ENCODE data around the gene LAD1. TPM values are rescaled to one million over a fixed set of nuclear protein-coding genes. Genes with fewer than 3 reads are reported as not detected.

The LAD1 gene
- total RNA-seq, 1 donor from 2014 or later: not detected

GRCh38 chr1:201426479-201427310 lies 27.6 kb upstream of the LAD1 start:
- intact Hi-C loops (cut with micrococcal nuclease): no loop called here
- Mint-ChIP-seq H3K27me3 (ENCODE audit: insufficient read depth) (peaks cover 8% of the 10 kb centered on the region), H3K36me3 (ENCODE audit: low read depth) (no peaks in the 10 kb centered on the region), H3K4me3 (no peak overlapping the region), H3K4me1 (ENCODE audit: low read depth) (no peaks in the 10 kb centered on the region), H3K9me3 (no peaks in the 10 kb centered on the region), H3K27ac (no peak overlapping the region)
- no peak for DNase-seq (ENCODE audit: low spot score)

GRCh38 chr1:201424146-201424545 lies 25.0 kb upstream of the LAD1 start:
- H3K4me3 Mint-ChIP-seq: no peak overlapping the region
- intact Hi-C loops (cut with micrococcal nuclease): no loop called here

GRCh38 chr1:201423655-201424054 lies 24.5 kb upstream of the LAD1 start:
- H3K36me3 Mint-ChIP-seq (ENCODE audit: low read depth): no peaks in the 10 kb centered on the region
- H3K27me3 Mint-ChIP-seq (ENCODE audit: insufficient read depth): peaks cover 3% of the 10 kb centered on the region
- no peak for DNase-seq (ENCODE audit: low spot score)
- intact Hi-C loops (cut with micrococcal nuclease): no loop called here
- H3K9me3 Mint-ChIP-seq: no peaks in the 10 kb centered on the region
- H3K4me3 Mint-ChIP-seq: no peak overlapping the region
- no peaks in the 10 kb centered on the region for H3K4me1 Mint-ChIP-seq (ENCODE audit: low read depth)
- no peak overlapping the region for H3K27ac Mint-ChIP-seq

More at GRCh38 chr1:201424146-201424545, 25.0 kb upstream of the LAD1 start:
- H3K27me3 Mint-ChIP-seq (ENCODE audit: insufficient read depth): peaks cover 3% of the 10 kb centered on the region
- no peak for DNase-seq (ENCODE audit: low spot score)
- H3K9me3 Mint-ChIP-seq: no peaks in the 10 kb centered on the region
- H3K4me1 Mint-ChIP-seq (ENCODE audit: low read depth): no peaks in the 10 kb centered on the region
- H3K27ac Mint-ChIP-seq: no peak overlapping the region
- H3K36me3 Mint-ChIP-seq (ENCODE audit: low read depth): no peaks in the 10 kb centered on the region

GRCh38 chr1:201422436-201423030 lies 23.4 kb upstream of the LAD1 start:
- Mint-ChIP-seq H3K36me3 (ENCODE audit: low read depth) (no peaks in the 10 kb centered on the region), H3K4me3 (no peak overlapping the region), H3K4me1 (ENCODE audit: low read depth) (no peaks in the 10 kb centered on the region), H3K9me3 (no peaks in the 10 kb centered on the region), H3K27ac (no peak overlapping the region), H3K27me3 (ENCODE audit: insufficient read depth) (peaks cover 3% of the 10 kb centered on the region)
- no peak for DNase-seq (ENCODE audit: low spot score)
- intact Hi-C loops (cut with micrococcal nuclease): no loop called here

- no peaks in the 10 kb centered on the region for H3K9me3 Mint-ChIP-seq
- DNase-seq (ENCODE audit: low spot score): no peak
- intact Hi-C loops (cut with micrococcal nuclease): no loop called here
- H3K27ac Mint-ChIP-seq: no peak overlapping the region
- no peaks in the 10 kb centered on the region for H3K36me3 Mint-ChIP-seq (ENCODE audit: low read depth)
- peaks cover 3% of the 10 kb centered on the region for H3K27me3 Mint-ChIP-seq (ENCODE audit: insufficient read depth)
- no peak overlapping the region for H3K4me3 Mint-ChIP-seq
- no peaks in the 10 kb centered on the region for H3K4me1 Mint-ChIP-seq (ENCODE audit: low read depth)
Observed at GRCh38 chr1:201422026-201422425, 22.9 kb upstream of the LAD1 start.

GRCh38 chr1:201421041-201421440 lies 21.9 kb upstream of the LAD1 start:
- H3K36me3 Mint-ChIP-seq (ENCODE audit: low read depth): no peaks in the 10 kb centered on the region
- H3K4me3 Mint-ChIP-seq: no peak overlapping the region
- no peaks in the 10 kb centered on the region for H3K9me3 Mint-ChIP-seq
- H3K4me1 Mint-ChIP-seq (ENCODE audit: low read depth): no peaks in the 10 kb centered on the region
- H3K27me3 Mint-ChIP-seq (ENCODE audit: insufficient read depth): peaks cover 6% of the 10 kb centered on the region
- DNase-seq (ENCODE audit: low spot score): no peak
- H3K27ac Mint-ChIP-seq: no peak overlapping the region
- intact Hi-C loops (cut with micrococcal nuclease): no loop called here

- no peaks in the 10 kb centered on the region for H3K4me1 Mint-ChIP-seq (ENCODE audit: low read depth)
- H3K9me3 Mint-ChIP-seq: no peaks in the 10 kb centered on the region
- no peak for DNase-seq (ENCODE audit: low spot score)
- no peaks in the 10 kb centered on the region for H3K36me3 Mint-ChIP-seq (ENCODE audit: low read depth)
- no peak overlapping the region for H3K27ac Mint-ChIP-seq
- H3K27me3 Mint-ChIP-seq (ENCODE audit: insufficient read depth): peaks cover 6% of the 10 kb centered on the region
- intact Hi-C loops (cut with micrococcal nuclease): no loop called here
- no peak overlapping the region for H3K4me3 Mint-ChIP-seq
Observed at GRCh38 chr1:201420608-201421002, 21.5 kb upstream of the LAD1 start.

GRCh38 chr1:201419746-201420607 lies 20.9 kb upstream of the LAD1 start:
- no peak overlapping the region for H3K27ac Mint-ChIP-seq
- H3K36me3 Mint-ChIP-seq (ENCODE audit: low read depth): no peaks in the 10 kb centered on the region
- H3K9me3 Mint-ChIP-seq: no peaks in the 10 kb centered on the region
- no peaks in the 10 kb centered on the region for H3K4me1 Mint-ChIP-seq (ENCODE audit: low read depth)
- intact Hi-C loops (cut with micrococcal nuclease): no loop called here
- H3K4me3 Mint-ChIP-seq: no peak overlapping the region
- H3K27me3 Mint-ChIP-seq (ENCODE audit: insufficient read depth): peaks cover 8% of the 10 kb centered on the region
- DNase-seq (ENCODE audit: low spot score): no peak

GRCh38 chr1:201419256-201419655 lies 20.1 kb upstream of the LAD1 start:
- no peak for DNase-seq (ENCODE audit: low spot score)
- intact Hi-C loops (cut with micrococcal nuclease): no loop called here
- no peak overlapping the region for H3K4me3 Mint-ChIP-seq
- no peaks in the 10 kb centered on the region for H3K9me3 Mint-ChIP-seq
- no peaks in the 10 kb centered on the region for H3K36me3 Mint-ChIP-seq (ENCODE audit: low read depth)
- H3K4me1 Mint-ChIP-seq (ENCODE audit: low read depth): no peaks in the 10 kb centered on the region
- H3K27ac Mint-ChIP-seq: no peak overlapping the region
- H3K27me3 Mint-ChIP-seq (ENCODE audit: insufficient read depth): peaks cover 8% of the 10 kb centered on the region

GRCh38 chr1:201418461-201418860 lies 19.3 kb upstream of the LAD1 start:
- no peak overlapping the region for H3K27ac Mint-ChIP-seq

GRCh38 chr1:201414051-201414738 lies 15.1 kb upstream of the LAD1 start:
- no peak for DNase-seq (ENCODE audit: low spot score)
- peaks cover 8% of the 10 kb centered on the region for H3K27me3 Mint-ChIP-seq (ENCODE audit: insufficient read depth)
- intact Hi-C loops (cut with micrococcal nuclease): no loop called here
- H3K4me1 Mint-ChIP-seq (ENCODE audit: low read depth): no peaks in the 10 kb centered on the region
- no peaks in the 10 kb centered on the region for H3K9me3 Mint-ChIP-seq
- H3K4me3 Mint-ChIP-seq: no peak overlapping the region
- H3K27ac Mint-ChIP-seq: no peak overlapping the region
- H3K36me3 Mint-ChIP-seq (ENCODE audit: low read depth): no peaks in the 10 kb centered on the region

More at GRCh38 chr1:201418461-201418860, 19.3 kb upstream of the LAD1 start:
- Mint-ChIP-seq H3K4me1 (ENCODE audit: low read depth) (no peaks in the 10 kb centered on the region), H3K27me3 (ENCODE audit: insufficient read depth) (peaks cover 8% of the 10 kb centered on the region), H3K4me3 (no peak overlapping the region), H3K36me3 (ENCODE audit: low read depth) (no peaks in the 10 kb centered on the region), H3K9me3 (no peaks in the 10 kb centered on the region)
- DNase-seq (ENCODE audit: low spot score): no peak
- intact Hi-C loops (cut with micrococcal nuclease): no loop called here

- intact Hi-C loops (cut with micrococcal nuclease): no loop called here
- no peak for DNase-seq (ENCODE audit: low spot score)
- Mint-ChIP-seq H3K36me3 (ENCODE audit: low read depth) (no peaks in the 10 kb centered on the region), H3K27me3 (ENCODE audit: insufficient read depth) (peaks cover 7% of the 10 kb centered on the region), H3K4me1 (ENCODE audit: low read depth) (no peaks in the 10 kb centered on the region), H3K27ac (no peak overlapping the region), H3K4me3 (no peak overlapping the region), H3K9me3 (no peaks in the 10 kb centered on the region)
Observed at GRCh38 chr1:201411292-201411691, 12.2 kb upstream of the LAD1 start.

Data from activated T-helper 1 cell treated with anti-CD3 and anti-CD28 coated beads, Interleukin-12 subunit alpha, Interleukin-12 subunit beta, Interleukin-2, Interleukin-4 antibody, amounts not matched to agents 30 ng/mL and 10 ng/mL and 1 ng/mL, durations not matched to agents 14 hours and 24 hours and 36 hours (primary cell).